HepG2 (cell line): Measurements from ENCODE around the gene GDI1. TPM values are rescaled to one million over a fixed set of nuclear protein-coding genes. Genes with fewer than 3 reads are reported as not detected.

Experiments
- MTERF4 ChIP-seq: sonication (generic); formaldehyde crosslinking; IDR thresholded peaks from 2 replicates; pipeline ENCODE4 v1.8.0; 2023; ENCODE audit warnings: mild to moderate bottlenecking, missing genetic modification reagents
- XBP1 ChIP-seq: sonication (generic); formaldehyde crosslinking; IDR thresholded peaks from 2 replicates; pipeline ENCODE4 v1.5.0; 2020; ENCODE audit warnings: missing genetic modification reagents
- ZNF142 ChIP-seq: sonication (generic); formaldehyde crosslinking; IDR thresholded peaks from 2 replicates; pipeline ENCODE4 v1.4.0; 2020; ENCODE audit warnings: missing genetic modification reagents
- ZSCAN25 ChIP-seq: sonication (generic); formaldehyde crosslinking; IDR thresholded peaks from 2 replicates; pipeline ENCODE4 v1.8.0; 2022; ENCODE audit warnings: mild to moderate bottlenecking, missing genetic modification reagents
- polyA plus RNA-seq, 8 experiments: library from polyadenylated mRNA; depleted of rRNA in 3 of 8; stranded (reverse) in 7 of 8; unstranded in 1 of 8; fragments of >200 nt; fragmentation: Illumina TruSeq in 4 of 8; extraction: Trizol in 4 of 8; gene quantifications; 2 replicates each; pipeline versions ENCODE4 v1.2.1 to v1.2.3, GENCODE V29; 2011 to 2016; ENCODE audit warnings: low read depth in 4 of 8, missing spikeins in 1 of 8, mixed read lengths in 1 of 8; ENCODE audit not compliant: insufficient read depth in 1 of 8
- total RNA-seq, 5 experiments: library from RNA; depleted of rRNA; stranded (reverse); fragments of >200 nt; fragmentation: Illumina TruSeq; extraction: Trizol; gene quantifications; 2 replicates each; pipeline ENCODE4 v1.2.3, GENCODE V29; 2016; ENCODE audit warnings: low read depth in 1 of 5
- TF ChIP-seq, protein P1 (sequence below): sonication (generic); formaldehyde crosslinking; IDR thresholded peaks from 2 replicates; pipeline ENCODE4 v1.4.0; 2020; ENCODE audit warnings: missing genetic modification reagents, borderline replicate concordance
- TF ChIP-seq, protein P2 (sequence below): sonication (generic); formaldehyde crosslinking; IDR thresholded peaks from 2 replicates; pipeline ENCODE4 v1.9.0; 2021; ENCODE audit warnings: mild to moderate bottlenecking, missing genetic modification reagents

The GDI1 gene
- total and polyA plus RNA-seq, 2 of the 13 experiments (the other 11 are each of a cell fraction or from before 2014, with no cell fraction given) = 17.4 to 105 TPM

- TF ChIP-seq, protein P1, sequence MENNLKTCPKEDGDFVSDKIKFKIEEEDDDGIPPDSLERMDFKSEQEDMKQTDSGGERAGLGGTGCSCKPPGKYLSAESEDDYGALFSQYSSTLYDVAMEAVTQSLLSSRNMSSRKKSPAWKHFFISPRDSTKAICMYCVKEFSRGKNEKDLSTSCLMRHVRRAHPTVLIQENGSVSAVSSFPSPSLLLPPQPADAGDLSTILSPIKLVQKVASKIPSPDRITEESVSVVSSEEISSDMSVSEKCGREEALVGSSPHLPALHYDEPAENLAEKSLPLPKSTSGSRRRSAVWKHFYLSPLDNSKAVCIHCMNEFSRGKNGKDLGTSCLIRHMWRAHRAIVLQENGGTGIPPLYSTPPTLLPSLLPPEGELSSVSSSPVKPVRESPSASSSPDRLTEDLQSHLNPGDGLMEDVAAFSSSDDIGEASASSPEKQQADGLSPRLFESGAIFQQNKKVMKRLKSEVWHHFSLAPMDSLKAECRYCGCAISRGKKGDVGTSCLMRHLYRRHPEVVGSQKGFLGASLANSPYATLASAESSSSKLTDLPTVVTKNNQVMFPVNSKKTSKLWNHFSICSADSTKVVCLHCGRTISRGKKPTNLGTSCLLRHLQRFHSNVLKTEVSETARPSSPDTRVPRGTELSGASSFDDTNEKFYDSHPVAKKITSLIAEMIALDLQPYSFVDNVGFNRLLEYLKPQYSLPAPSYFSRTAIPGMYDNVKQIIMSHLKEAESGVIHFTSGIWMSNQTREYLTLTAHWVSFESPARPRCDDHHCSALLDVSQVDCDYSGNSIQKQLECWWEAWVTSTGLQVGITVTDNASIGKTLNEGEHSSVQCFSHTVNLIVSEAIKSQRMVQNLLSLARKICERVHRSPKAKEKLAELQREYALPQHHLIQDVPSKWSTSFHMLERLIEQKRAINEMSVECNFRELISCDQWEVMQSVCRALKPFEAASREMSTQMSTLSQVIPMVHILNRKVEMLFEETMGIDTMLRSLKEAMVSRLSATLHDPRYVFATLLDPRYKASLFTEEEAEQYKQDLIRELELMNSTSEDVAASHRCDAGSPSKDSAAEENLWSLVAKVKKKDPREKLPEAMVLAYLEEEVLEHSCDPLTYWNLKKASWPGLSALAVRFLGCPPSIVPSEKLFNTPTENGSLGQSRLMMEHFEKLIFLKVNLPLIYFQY = no peak
- TF ChIP-seq XBP1 (no peak), ZSCAN25 (CRISPR knock-in tag) (no peak), ZNF142 (no peak), MTERF4 (CRISPR knock-in tag) (no peak)
- TF ChIP-seq, protein P2, sequence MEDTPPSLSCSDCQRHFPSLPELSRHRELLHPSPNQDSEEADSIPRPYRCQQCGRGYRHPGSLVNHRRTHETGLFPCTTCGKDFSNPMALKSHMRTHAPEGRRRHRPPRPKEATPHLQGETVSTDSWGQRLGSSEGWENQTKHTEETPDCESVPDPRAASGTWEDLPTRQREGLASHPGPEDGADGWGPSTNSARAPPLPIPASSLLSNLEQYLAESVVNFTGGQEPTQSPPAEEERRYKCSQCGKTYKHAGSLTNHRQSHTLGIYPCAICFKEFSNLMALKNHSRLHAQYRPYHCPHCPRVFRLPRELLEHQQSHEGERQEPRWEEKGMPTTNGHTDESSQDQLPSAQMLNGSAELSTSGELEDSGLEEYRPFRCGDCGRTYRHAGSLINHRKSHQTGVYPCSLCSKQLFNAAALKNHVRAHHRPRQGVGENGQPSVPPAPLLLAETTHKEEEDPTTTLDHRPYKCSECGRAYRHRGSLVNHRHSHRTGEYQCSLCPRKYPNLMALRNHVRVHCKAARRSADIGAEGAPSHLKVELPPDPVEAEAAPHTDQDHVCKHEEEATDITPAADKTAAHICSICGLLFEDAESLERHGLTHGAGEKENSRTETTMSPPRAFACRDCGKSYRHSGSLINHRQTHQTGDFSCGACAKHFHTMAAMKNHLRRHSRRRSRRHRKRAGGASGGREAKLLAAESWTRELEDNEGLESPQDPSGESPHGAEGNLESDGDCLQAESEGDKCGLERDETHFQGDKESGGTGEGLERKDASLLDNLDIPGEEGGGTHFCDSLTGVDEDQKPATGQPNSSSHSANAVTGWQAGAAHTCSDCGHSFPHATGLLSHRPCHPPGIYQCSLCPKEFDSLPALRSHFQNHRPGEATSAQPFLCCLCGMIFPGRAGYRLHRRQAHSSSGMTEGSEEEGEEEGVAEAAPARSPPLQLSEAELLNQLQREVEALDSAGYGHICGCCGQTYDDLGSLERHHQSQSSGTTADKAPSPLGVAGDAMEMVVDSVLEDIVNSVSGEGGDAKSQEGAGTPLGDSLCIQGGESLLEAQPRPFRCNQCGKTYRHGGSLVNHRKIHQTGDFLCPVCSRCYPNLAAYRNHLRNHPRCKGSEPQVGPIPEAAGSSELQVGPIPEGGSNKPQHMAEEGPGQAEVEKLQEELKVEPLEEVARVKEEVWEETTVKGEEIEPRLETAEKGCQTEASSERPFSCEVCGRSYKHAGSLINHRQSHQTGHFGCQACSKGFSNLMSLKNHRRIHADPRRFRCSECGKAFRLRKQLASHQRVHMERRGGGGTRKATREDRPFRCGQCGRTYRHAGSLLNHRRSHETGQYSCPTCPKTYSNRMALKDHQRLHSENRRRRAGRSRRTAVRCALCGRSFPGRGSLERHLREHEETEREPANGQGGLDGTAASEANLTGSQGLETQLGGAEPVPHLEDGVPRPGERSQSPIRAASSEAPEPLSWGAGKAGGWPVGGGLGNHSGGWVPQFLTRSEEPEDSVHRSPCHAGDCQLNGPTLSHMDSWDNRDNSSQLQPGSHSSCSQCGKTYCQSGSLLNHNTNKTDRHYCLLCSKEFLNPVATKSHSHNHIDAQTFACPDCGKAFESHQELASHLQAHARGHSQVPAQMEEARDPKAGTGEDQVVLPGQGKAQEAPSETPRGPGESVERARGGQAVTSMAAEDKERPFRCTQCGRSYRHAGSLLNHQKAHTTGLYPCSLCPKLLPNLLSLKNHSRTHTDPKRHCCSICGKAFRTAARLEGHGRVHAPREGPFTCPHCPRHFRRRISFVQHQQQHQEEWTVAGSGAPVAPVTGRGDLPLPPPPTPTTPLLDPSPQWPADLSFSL (CRISPR knock-in tag) = no peak
Measured at GRCh38 chrX:154396973-154397887, 39.7 kb upstream of the GDI1 start (continued).
